ENCODE data around the gene SBNO2.
A peak's percentile ranks its signal among the peaks of the same experiment; 100 is the strongest.

SBNO2 gene

GRCh38 chr19:1103708-1104310 is 70.3 kb downstream of the SBNO2 start, which contains the start of gene GPX4:
GPX4 (plus strand) TSS chr19:1103994; CDS start chr19:1104044, 50 bp downstream.
- peak; percentile 98 to 99 for DNase-seq

DNA sequence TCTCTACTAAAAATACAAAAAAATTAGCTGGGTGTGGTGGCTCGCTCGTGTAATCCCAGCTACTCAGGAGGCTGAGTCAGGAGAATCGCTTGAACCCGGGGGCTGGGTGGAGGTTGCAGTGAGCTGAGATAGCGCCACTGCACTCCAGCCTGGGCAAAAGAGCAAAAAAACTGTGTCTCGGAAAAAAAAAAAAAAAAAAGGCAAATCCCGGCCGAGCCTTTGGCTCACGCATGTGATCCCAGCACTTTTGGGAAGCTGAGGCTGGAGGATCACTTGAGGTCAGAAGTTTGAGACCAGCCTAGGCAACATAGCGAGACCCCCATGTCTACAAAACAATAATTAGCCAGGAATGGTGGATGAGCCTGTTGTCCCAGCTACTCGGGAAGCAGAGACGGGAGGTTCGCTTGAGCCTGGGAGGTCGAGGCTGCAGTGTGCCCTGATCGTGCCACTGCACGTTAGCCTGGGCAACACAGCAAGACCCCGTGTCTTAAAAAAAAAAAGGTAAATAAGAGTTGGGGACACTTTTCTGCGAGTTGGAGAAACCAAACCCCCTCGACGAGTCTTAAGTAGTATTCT is 70.8 kb downstream of the SBNO2 start:
- DNase-seq, result no peak

DNA sequence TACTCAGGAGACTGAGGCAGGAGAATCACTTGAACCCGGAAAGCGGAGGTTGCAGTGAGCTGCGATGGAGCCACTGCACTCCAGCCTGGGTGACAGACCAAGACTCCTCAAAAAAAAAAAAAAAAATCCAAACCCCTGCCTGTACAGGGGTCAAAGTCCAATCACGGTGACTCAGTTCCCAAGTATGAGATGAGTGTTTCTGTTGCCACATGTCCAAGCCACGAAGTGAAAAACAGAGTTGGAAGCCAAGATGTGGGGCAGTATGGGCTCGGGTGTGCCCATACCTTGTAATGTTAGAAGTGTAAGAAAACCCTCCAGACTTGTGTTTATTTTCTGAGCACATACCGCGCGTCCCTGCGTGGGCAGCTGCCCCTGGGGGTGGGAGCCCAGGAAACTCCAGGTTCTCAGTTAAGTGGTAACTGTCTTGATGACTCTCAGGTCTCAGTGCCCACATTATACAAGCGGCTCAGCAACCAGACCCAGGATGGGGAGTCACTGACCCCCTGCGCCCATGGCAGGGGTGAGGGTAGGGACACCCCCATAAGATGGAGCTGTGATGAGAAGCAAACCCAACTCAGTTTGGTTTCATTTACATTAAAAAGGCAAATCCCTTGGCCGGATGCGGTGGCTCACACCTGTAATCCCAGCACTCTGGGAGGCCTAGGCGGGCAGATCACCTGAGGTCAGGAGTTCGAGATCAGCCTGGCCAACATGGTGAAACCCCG is 71.5 kb downstream of the SBNO2 start:
- peak; percentile 66 to 72 for DNase-seq

GRCh38 chr19:1101337-1101698 is 72.8 kb downstream of the SBNO2 start:
- DNase-seq, result no peak

- no peak for DNase-seq
Measured at GRCh38 chr19:1098177-1099051, 75.7 kb downstream of the SBNO2 start.

DNA sequence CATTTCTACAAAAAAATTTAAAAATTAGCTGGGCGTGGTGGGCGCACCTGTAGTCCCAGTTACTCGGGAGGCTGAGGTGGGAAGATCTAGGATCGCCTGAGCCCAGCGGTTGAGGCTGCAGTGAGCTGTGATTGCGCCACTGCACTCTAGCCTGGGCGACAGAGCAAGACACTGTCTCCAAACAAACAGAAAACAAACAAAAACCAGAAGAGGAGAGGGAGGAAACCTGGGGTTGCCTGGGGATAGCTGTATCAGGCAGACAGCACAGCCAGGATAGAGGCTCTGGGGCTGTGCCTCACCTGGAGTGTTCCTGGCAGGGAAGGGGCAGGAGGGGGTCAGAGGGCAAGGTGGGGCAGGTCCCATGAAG is 76.3 kb downstream of the SBNO2 start:
- no peak for DNase-seq

DNA sequence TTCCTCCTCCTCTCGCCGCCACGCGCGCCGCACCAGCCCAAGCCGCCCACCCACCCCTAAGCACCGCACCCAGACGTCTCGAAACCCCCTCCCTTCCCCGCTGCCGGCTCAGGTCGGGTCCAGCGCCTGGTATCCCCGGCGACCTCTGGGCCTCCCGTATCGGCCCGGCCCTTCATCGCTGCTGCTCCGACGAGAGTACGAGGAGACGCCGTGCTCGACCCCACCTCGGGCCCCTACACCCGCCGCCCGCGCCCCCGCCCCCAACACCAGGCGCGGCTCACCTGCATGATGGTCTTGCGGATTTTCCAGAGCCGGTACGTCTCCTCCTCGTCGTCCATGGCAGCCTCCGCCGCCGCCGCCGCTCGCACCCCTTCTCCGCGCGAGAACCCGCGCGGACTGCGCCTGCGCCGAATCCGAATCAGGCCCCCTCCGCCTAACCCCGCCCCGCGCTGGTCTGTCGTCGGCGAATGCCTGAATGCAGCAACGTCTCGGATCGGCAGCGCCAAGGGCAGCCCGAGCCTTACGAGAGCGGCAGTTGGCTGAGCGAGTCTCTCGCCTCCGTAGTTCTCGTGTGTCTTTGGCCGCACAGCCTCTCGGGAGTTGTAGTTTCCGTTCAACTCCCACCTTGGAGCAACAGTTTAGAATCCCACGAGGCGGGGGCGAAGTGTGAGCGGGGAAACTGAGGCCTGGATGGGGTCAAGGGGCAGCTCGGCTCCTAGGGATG is 78.9 kb downstream of the SBNO2 start, which contains the start of gene POLR2E:
Gene POLR2E (minus strand): TSS at position 398 of the 724 bp plus-strand sequence. CDS start 60 bp downstream, at position 338.
- DNase-seq, result peak; percentile 98 to 99

DNA sequence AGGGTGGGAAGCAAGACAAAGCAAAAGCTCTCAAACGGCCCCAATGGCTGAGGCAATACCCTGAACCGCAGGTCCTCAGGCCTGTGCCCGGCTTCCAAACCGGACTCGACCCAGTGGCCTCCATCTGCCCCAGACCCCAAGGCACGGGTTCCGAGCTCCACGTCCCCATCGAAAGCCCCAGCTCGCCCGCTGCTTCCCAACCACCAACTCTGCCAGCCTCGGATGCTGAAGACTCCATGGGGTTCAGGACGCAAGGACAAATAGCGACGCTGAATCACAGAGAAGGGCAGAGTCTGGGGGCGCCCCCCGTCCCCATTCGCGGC is 79.5 kb downstream of the SBNO2 start:
- no peak for DNase-seq

- DNase-seq, result no peak
Measured at GRCh38 chr19:1093811-1094553, 80.1 kb downstream of the SBNO2 start.

DNA sequence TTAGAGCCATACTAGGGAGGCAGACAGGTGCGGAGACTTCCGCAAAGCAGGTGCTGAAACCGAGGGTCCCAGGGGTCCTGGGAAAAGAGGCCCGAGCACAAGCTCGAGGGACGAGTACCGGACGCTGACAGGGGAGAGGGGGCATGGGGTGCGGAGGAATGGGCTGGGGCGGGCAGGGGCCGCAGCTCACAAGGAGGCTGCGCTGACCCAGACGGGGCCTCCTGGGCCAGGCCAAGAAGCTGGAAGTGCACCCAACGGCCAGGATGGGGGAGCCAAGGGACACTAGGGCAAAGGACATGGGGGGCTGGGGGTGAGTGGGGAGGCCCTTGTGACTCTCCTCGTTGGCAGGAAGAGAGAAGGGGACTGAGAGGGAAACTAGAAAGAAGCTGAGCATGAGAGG is 80.7 kb downstream of the SBNO2 start:
- no peak for DNase-seq

DNA sequence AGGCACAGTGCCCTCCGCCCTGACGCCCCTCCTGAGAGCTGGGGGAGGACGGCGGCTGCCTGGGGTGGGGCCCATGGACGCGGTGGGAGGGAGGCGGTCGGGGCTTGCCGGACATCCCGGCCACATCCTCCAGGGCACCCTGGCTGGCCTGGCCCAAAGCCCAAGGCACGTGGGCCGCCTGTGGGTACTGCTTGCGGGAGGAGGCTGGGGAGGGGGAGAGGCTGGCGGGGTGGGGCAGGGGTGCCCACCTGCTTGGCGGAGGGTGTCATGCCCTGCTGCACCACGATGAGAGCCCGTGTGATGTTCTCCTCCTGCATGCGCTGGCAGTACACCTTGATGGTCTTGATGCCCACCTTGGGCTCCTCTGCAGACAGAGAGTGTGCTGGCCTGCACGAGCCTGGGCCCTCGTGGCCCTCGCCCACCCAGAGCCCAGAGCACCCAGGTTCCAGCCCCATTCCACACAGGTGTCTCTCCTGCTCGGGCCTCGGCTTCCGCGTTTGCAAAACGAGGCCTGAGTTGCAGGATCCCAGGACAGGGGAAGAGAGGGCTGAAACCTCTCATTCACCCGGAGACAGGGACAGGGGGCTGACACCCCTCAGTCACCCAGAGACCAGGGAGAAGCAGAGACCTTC is 82.4 kb downstream of the SBNO2 start:
- no peak for DNase-seq

GRCh38 chr19:1090731-1091543 is 83.1 kb downstream of the SBNO2 start:
- DNase-seq, result no peak

DNA sequence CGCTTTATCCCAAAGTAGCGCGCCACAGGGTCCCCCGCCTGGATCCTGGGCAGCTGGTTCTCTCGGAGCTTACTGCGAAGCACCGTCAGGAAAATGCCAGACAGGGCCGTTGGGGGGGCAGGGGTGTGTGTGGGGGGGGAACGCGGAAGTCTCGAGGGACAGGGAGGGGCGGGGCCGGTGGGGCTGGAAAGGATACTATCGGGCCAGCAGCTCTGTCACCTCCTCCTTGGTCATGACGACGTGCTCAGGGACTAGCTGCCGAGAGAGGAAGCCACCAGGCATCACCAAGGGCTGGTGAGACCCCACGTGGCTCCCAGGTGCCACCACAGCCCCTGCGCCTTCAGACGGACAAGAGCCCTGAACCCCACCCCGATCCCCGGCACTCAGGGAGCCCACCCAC is 84.2 kb downstream of the SBNO2 start:
- DNase-seq, result no peak

DNA sequence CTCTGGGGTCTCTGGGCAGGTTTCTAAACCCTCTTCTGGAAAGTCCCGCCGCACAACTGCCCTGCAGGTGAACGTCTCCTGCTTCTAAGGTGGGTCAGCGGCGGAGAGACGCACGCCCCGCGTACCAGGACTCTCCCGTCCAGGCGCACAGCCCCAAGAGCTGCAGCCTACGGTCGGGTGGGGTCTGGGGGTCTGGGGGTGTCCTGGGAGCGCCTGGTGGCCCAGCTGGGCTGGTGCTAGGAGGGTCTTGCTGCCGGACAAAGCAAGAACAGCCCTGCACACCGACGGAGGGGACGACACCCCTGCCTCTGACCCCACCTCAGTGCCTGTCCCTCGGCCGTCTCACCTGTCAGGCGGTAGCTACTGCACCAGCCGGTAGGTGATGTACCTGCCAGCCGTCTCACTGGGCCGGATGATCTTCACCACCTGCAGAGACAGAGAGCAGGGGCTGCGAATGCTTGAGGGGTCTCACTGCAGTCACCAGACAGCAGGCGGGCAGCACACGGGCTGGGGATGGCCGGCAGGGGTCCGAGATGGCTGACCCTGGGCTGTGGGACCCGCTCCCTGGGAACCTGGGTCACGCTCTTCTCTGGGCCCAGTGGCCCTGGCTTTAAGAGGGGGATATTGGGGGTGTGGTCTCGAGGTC is 84.8 kb downstream of the SBNO2 start:
- no peak for DNase-seq

DNA sequence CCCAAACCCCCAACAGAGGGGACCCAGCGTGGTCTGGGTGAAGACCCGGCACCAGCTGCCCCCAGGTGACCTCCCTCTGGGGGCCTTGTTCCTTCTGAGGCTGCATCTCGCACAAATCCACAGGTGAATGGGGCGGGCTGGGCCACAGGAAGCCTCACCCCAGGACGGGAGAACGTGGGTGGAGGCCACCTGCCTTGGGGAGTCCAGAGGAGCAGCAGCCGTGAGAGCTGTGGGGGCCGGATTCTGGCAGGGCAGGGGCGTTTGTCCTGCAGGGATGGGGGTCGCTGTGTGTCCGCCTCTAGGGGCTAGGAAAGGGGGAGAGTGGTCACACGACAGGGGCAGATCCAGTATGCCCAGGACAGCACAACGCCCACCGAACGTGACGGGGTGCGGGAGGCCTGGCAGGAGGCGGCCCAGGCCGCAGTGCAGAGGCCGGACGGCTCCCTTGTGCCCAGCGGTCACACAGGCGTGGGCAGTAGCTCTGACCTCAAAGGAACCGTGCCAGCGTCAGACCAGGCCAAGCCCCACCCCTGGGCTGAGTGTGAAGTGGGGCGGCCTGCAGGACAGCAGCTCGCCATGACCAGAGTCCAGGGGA is 85.6 kb downstream of the SBNO2 start:
- no peak for DNase-seq

GRCh38 chr19:1087813-1088415 is 86.2 kb downstream of the SBNO2 start:
- DNase-seq, result no peak

GRCh38 chr19:1086613-1087012 is 87.5 kb downstream of the SBNO2 start:
- no peak for DNase-seq

GRCh38 chr19:1085676-1086442 is 88.2 kb downstream of the SBNO2 start:
- peak in 1 of 2 donors; percentile 11 for DNase-seq

Data from stimulated activated CD4-positive, alpha-beta T cell treated with anti-CD3 and anti-CD28 coated beads, Interleukin-2, amount 100 ng/mL, for 24 hours (primary cell).